GM12874 (cell line): ENCODE measurements around the gene PRR12.

Source experiments
- CTCF ChIP-seq: IDR thresholded peaks from 2 replicates; pipeline ENCODE4 v1.5.1; 2011; ENCODE audit warnings: low read depth, mild to moderate bottlenecking, control low read depth, low read length, moderate library complexity; ENCODE audit not compliant: insufficient read depth

Gene PRR12

GRCh38 chr19:49587227-49587626 is 3.8 kb upstream of the PRR12 start:
- TF ChIP-seq CTCF: no peak

- TF ChIP-seq CTCF: no peak
Observed at GRCh38 chr19:49588365-49589122, 2.4 kb upstream of the PRR12 start.

- no peak for TF ChIP-seq CTCF
Observed at GRCh38 chr19:49589502-49589905, 1.5 kb upstream of the PRR12 start.

GRCh38 chr19:49590071-49590970 is 661 bp upstream of the PRR12 start:
- TF ChIP-seq CTCF: no peak

GRCh38 chr19:49591731-49592485 is 926 bp downstream of the PRR12 start:
- 0 out of 2 replicates have a peak, but pooled peaks have one; percentile 7 for TF ChIP-seq CTCF

- no peak for TF ChIP-seq CTCF
Observed at GRCh38 chr19:49592486-49593232, 1.7 kb downstream of the PRR12 start.
